RKO (cell line): ENCODE data around the gene CXCR2.
"Not testable (repeated sequence)": the region's sequence is repeated elsewhere in the genome, so short reads cannot be mapped to it uniquely, and the experiment has no call there.

ENCODE experiments used
- DNase-seq: peaks from one replicate; pipeline ENCODE4 v3.0.0-alpha.2; 2016; ENCODE audit warnings: low spot score

Gene CXCR2

GRCh38 chr2:218130377-218130776 is 4.5 kb downstream of the CXCR2 start:
- no peak for DNase-seq

GRCh38 chr2:218130822-218131221 is 5.0 kb downstream of the CXCR2 start:
- DNase-seq, result no peak

GRCh38 chr2:218137514-218137913 is 11.7 kb downstream of the CXCR2 start:
- DNase-seq, result no peak

- DNase-seq, result no peak
These were observed 12.2 kb downstream of the CXCR2 start for GRCh38 chr2:218138047-218138446.

- DNase-seq, result no peak
These were observed 19.3 kb downstream of the CXCR2 start for GRCh38 chr2:218145124-218145523.

- DNase-seq, result no peak
These were observed 20.2 kb downstream of the CXCR2 start for GRCh38 chr2:218146056-218146455.

GRCh38 chr2:218149098-218149497 is 23.3 kb downstream of the CXCR2 start:
- DNase-seq, result no peak

GRCh38 chr2:218149848-218150440 is 24.1 kb downstream of the CXCR2 start:
- no peak for DNase-seq

GRCh38 chr2:218152172-218152571 is 26.3 kb downstream of the CXCR2 start:
- DNase-seq, result no peak

- no peak for DNase-seq
These were observed 26.9 kb downstream of the CXCR2 start for GRCh38 chr2:218152777-218153176.

GRCh38 chr2:218155953-218156479 is 30.2 kb downstream of the CXCR2 start:
- DNase-seq, result no peak

- DNase-seq, result no peak
These were observed 35.8 kb downstream of the CXCR2 start for GRCh38 chr2:218161644-218162043.

- no peak for DNase-seq
These were observed 37.0 kb downstream of the CXCR2 start for GRCh38 chr2:218162814-218163213.

- no peak for DNase-seq
These were observed 41.0 kb downstream of the CXCR2 start, which contains the start of gene CXCR1 for GRCh38 chr2:218166791-218167190. TSS of gene CXCR1 (minus strand) at chr2:218166962. CDS start at chr2:218165211, 1,751 bp downstream.

- no peak for DNase-seq
These were observed 42.2 kb downstream of the CXCR2 start for GRCh38 chr2:218168016-218168415.

- DNase-seq, result peak; percentile 15
These were observed 43.0 kb downstream of the CXCR2 start for GRCh38 chr2:218168635-218169462.

GRCh38 chr2:218169757-218170546 is 44.1 kb downstream of the CXCR2 start:
- no peak for DNase-seq

- not testable (repeated sequence) for DNase-seq
These were observed 45.9 kb downstream of the CXCR2 start for GRCh38 chr2:218171744-218172143.

- no peak for DNase-seq
These were observed 47.0 kb downstream of the CXCR2 start for GRCh38 chr2:218172845-218173244.

GRCh38 chr2:218179782-218180181 is 54.0 kb downstream of the CXCR2 start:
- DNase-seq, result no peak

- DNase-seq, result peak; percentile 22
These were observed 54.8 kb downstream of the CXCR2 start for GRCh38 chr2:218180467-218181114.

- no peak for DNase-seq
These were observed 58.5 kb downstream of the CXCR2 start for GRCh38 chr2:218184331-218184730.
